HG03575 (cell line): ENCODE data around the gene SF3A2.

Source experiments
- ATAC-seq: cut with Tn5 transposase; IDR thresholded peaks from one replicate; pipeline ENCODE4 v1.9.1; 2021; ENCODE audit not compliant: unreplicated experiment, insufficient number of reproducible peaks, low FRiP score; ENCODE audit errors: extremely low read depth

SF3A2 gene

GRCh38 chr19:2201473-2202148 is 35.0 kb upstream of the SF3A2 start:
- ATAC-seq = no peak

DNA sequence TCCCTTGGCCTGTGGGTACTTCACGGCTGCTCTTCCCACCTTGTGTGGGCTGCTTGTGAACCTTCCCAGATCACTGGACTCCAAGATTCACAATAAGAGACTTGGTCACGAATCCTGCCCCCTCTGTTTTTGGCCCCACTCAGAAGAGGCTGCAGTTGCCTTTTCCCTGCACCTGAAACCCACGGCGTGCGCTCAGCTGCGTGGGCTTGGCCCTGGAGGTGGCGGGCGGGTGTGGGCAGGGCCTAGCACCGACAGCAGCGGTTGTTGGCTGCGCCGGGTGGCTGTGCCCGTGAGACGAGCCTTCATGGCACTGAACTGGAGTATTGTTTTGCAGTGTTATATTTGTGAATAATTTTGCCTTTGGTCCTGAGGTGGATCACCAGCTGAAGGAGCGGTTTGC is 34.3 kb upstream of the SF3A2 start:
- ATAC-seq = no peak

DNA sequence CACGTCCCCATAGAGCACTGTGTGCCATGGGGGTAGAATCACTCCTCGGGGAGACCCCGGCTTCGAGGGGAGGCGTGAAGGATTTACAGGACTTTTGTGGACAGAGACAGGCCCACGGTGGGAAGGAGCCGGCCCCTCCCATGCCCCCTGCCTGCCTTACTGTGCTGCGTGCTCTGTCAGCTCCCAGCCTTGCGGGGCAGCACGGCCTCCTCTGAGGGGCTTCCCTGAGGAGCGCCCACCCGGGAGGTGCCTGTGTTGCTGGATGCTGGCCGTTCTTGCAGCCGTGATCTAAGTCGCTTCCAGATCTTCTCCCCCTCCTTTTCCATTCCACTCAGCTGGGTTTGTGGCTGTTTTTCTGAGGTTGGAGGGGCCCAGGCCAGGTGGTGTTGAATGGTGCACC is 29.6 kb upstream of the SF3A2 start:
- ATAC-seq = no peak

DNA sequence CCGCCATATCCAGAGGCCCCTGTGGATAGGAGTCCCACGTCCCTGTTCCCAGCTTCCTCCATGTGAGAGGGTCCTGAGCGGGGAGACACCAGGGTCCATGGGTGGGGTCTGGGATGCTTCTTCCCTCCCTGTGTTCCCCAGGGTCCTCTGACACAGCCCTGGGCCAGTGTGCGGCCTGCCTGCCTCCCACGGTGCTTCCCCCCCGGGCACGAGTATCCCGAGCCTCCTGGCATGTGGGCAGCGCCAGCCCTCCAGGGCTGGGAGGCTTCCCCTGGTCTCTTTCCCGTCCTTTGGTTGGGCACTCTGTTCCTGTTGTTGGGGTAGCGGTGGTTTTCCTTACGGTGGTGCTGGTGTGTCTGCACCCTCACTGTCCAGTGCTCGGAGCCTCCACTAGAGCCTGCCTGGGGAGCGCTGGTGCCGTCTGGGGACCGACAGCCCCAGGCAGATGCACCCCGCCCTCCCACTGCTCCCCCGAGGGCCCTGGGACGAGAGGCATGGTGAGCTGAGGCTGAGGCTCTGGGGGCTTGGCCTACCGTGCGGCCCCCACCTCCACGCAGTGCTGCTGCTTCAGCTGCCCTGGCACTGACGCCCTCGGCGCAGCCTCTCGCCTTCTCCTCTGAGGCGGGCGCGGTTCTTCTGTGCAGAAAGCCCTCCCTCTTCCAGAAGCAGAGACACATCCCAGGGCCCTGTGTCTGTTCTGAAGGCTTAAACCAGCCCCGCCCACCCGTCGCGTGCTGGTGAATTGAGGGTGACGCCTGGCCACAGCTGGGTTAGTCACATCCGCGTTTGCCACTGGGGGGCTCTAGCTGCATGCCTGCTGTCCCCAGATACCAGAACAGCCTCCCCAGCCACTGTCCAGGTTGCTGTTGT is 28.4 kb upstream of the SF3A2 start:
- no peak for ATAC-seq

- no peak for ATAC-seq
Observed at GRCh38 chr19:2208975-2209374, 27.6 kb upstream of the SF3A2 start.

DNA sequence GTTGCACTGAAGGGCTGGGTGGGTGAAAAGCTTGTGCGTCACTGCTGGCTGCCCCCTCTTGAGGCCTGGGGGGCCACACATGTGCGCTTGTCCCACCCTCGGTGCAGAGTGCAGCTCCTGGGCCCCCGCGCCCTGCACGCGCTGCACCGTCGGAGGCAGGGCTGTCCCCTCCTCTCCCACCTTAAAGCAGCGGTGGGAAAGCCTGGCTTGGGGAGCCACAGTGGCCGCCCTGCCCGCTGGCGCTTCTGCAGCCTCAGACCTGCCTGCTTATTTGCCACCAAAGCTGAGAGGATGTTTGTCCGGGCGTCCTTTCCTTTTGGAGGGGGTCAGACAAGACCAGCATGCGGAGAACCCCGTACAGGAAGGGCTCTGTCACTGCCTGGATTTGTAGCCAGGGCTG is 27.2 kb upstream of the SF3A2 start:
- ATAC-seq = no peak

- ATAC-seq = no peak
Observed at GRCh38 chr19:2210206-2210605, 26.4 kb upstream of the SF3A2 start.

- no peak for ATAC-seq
Observed at GRCh38 chr19:2210987-2211740, 25.5 kb upstream of the SF3A2 start.

DNA sequence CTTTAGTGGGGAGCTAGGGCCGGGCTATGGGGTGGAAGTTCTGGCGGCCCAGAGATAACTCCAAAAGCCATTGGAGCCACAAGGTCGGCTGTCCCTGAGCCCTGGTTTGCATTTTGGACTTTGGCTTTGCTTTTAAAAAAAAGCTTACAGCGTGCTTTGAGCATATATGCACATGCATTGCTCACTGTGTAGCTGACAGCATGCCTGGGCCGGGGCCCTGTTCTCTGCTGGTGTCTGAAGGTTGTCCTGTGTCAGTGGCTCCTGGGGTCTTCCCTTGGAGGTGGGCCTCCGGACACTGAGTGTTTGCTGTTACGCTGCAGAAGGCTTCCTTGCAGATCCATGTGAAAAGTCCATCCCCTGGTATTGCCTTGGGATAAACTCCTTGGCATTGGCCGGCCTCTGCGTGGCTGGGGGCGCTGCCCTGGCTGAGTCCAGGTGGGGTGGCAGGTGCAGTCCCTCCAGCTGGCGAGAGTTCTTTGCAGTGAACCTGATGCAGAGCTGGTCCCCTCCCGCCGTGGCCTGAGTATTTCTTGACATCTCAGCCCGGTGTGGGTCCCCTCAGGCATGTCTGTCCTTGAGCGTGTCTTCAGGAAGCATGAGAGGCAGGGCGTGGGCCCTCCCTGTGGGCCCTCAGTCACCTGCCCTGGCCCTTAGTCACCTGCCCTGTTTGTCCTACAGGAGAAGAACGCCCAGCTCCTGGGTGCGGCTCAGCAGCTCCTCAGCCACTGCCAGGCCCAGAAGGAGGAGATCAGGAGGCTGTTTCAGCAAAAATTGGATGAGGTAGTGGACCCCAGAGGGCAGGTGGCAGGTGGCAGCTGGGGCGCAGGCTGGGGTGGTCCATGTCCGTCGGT is 23.5 kb upstream of the SF3A2 start:
- no peak for ATAC-seq

- ATAC-seq = no peak
Observed at GRCh38 chr19:2213799-2214198, 22.8 kb upstream of the SF3A2 start.

- no peak for ATAC-seq
Observed at GRCh38 chr19:2214251-2214650, 22.4 kb upstream of the SF3A2 start.

- ATAC-seq = no peak
Observed at GRCh38 chr19:2215281-2215751, 21.3 kb upstream of the SF3A2 start.

DNA sequence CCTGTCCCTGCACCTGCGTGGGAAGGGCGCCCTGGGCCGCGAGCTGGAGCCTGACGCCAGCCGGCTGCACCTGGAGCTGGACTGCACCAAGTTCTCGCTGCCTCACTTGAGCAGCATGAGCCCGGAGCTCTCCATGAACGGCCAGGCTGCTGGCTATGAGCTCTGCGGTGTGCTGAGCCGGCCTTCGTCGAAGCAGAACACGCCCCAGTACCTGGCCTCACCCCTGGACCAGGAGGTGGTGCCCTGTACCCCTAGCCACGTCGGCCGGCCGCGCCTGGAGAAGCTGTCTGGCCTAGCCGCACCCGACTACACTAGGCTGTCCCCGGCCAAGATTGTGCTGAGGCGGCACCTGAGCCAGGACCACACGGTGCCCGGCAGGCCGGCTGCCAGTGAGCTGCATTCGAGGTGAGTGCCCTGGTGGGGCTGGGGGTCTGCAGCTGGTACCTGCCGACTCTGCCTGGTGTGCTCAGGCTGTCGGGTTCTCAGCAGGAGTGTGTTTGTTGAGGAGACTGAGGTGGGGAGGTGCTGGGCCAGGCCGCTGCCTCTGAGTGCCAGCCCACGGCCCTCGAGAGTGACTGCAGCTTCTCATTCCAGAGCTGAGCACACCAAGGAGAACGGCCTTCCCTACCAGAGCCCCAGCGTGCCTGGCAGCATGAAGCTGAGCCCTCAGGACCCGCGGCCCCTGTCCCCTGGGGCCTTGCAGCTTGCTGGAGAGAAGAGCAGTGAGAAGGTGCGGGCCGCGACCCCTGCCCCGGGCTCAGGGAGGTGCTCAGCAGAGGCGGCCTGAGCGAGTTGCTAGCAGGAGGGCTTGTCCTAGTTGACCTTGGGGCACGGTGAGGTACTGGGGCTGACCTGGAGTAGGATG is 20.0 kb upstream of the SF3A2 start:
- no peak for ATAC-seq

GRCh38 chr19:2217591-2217990 is 19.0 kb upstream of the SF3A2 start:
- no peak for ATAC-seq

DNA sequence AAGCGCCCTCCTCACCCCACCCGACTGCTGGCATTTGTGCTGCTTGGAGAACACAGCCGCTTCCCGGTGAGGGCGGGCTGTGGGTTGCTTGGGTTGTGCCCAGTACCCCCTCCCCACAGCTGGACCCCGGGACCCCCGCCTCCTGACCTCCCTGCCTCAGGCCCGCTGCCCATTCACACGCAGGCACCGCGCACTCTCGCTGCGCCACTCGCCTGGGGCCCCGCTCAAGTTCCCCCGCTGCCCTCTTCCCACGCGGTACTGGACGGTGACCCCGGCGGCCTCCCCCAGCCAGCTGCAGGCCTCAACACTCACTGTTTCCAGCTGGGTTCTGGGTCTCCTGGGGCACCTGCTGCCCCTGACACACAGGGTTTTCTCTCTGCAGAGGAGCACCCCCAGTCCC is 16.9 kb upstream of the SF3A2 start:
- ATAC-seq = no peak

- ATAC-seq = no peak
Observed at GRCh38 chr19:2221250-2221831, 15.3 kb upstream of the SF3A2 start.

DNA sequence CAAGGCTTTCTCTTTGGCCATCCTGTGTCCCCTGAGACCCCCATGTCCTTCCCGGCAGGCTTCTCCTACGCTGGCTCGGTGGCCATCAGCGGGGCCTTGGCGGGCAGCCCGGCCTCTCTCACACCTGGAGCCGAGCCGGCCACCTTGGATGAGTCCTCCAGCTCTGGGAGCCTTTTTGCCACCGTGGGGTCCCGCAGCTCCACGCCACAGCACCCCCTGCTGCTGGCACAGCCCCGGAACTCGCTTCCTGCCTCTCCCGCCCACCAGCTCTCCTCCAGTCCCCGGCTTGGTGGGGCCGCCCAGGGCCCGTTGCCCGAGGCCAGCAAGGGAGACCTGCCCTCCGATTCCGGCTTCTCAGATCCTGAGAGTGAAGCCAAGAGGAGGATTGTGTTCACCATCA is 14.7 kb upstream of the SF3A2 start:
- ATAC-seq = no peak

DNA sequence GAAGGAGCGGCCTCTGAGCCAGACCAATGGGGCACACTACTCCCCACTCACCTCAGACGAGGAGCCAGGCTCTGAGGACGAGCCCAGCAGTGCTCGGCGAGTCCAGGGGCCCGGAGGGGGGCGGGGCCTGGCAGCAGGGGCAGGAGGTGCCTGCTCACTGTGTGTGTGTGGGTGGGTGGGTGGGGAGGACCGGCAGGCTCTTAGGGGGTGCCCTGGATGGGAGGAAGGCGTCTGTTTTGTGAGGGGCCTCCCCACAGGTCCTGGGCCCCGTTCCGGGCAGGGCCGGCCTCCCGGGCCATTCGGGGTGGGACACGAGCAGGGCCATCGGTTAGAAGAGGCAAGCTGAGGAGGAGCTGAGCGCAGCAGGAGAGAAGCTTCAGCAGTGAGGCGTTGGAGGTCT is 13.2 kb upstream of the SF3A2 start:
- ATAC-seq = no peak
